Measurements from ENCODE around the gene DCN. TPM values are rescaled to one million over a fixed set of nuclear protein-coding genes. Genes with fewer than 3 reads are reported as not detected.
A peak's percentile ranks its signal among the peaks of the same experiment; 100 is the strongest.

DCN gene
- total and polyA plus RNA-seq, 2 experiments from 2014 or later = 441 to 483 TPM

- Histone ChIP-seq H4K20me1 (ENCODE audit: insufficient read depth) (no peaks in the 10 kb centered on the region), H3K4me2 (ENCODE audit: unreplicated experiment) (no peak overlapping the region), H3K4me1 (ENCODE audit: insufficient read depth) (peaks cover 33% of the 10 kb centered on the region), H3K27me3 (replicated peaks; ENCODE audit: insufficient read depth) (no peaks in the 10 kb centered on the region), H3K9me2 (ENCODE audit: insufficient read depth) (no peaks in the 10 kb centered on the region), H3K79me2 (ENCODE audit: insufficient read depth) (peaks cover 69% of the 10 kb centered on the region), H3F3A (ENCODE audit: insufficient read depth) (peaks cover 9% of the 10 kb centered on the region), H3K9ac (no peak overlapping the region), H3K36me3 (ENCODE audit: low read depth) (peaks cover 49% of the 10 kb centered on the region), H3K27ac (no peak overlapping the region), H3K4me3 (no peak overlapping the region), H2AFZ (no peak overlapping the region), H3K9me3 (ENCODE audit: low read depth) (no peaks in the 10 kb centered on the region)
- TF ChIP-seq EZH2 (IDR thresholded peaks at IDR 0.05; ENCODE audit: insufficient read depth, poor library complexity, severe bottlenecking) (no peak), EZH2phosphoT487 (IDR thresholded peaks at IDR 0.05; ENCODE audit: insufficient read depth, low read depth) (no peak)
- peak; percentile 4 for DNase-seq
- in situ Hi-C loops (cut with MboI) = loop anchor here (10.0 kb wide), 1 partner anchor 187 kb away; no protein-coding TSS in a partner anchor
These were observed 10.5 kb downstream of the DCN start for GRCh38 chr12:91172096-91172495.

GRCh38 chr12:91171476-91171875 is 11.1 kb downstream of the DCN start:
- TF ChIP-seq EZH2phosphoT487 (IDR thresholded peaks at IDR 0.05; ENCODE audit: insufficient read depth, low read depth) (no peak), EZH2 (IDR thresholded peaks at IDR 0.05; ENCODE audit: insufficient read depth, poor library complexity, severe bottlenecking) (no peak)
- Histone ChIP-seq H4K20me1 (ENCODE audit: insufficient read depth) (no peaks in the 10 kb centered on the region), H3K4me3 (no peak overlapping the region), H3F3A (ENCODE audit: insufficient read depth) (peaks cover 3% of the 10 kb centered on the region; the same call in 1 of the 2 replicates), H3K9ac (no peak overlapping the region), H2AFZ (no peak overlapping the region), H3K4me2 (ENCODE audit: unreplicated experiment) (no peak overlapping the region), H3K27ac (no peak overlapping the region), H3K4me1 (ENCODE audit: insufficient read depth) (peaks cover 27% of the 10 kb centered on the region), H3K9me2 (ENCODE audit: insufficient read depth) (no peaks in the 10 kb centered on the region), H3K27me3 (replicated peaks; ENCODE audit: insufficient read depth) (no peaks in the 10 kb centered on the region), H3K79me2 (ENCODE audit: insufficient read depth) (peaks cover 63% of the 10 kb centered on the region), H3K9me3 (ENCODE audit: low read depth) (no peaks in the 10 kb centered on the region), H3K36me3 (ENCODE audit: low read depth) (peaks cover 55% of the 10 kb centered on the region)
- DNase-seq = no peak
- WGBS, 2 experiments (ENCODE audit: low coverage in 1 of 2, low lambda C conversion rate in 2 of 2, missing lambda C conversion rate in 2 of 2) = 35 to 38% methylated on average over 2 of the region's 2 CpGs
- in situ Hi-C loops (cut with MboI) = loop anchor here (10.0 kb wide), 1 partner anchor 187 kb away; no protein-coding TSS in a partner anchor

- Histone ChIP-seq H3F3A (ENCODE audit: insufficient read depth) (no peaks in the 10 kb centered on the region), H3K4me3 (no peak overlapping the region), H3K27me3 (replicated peaks; ENCODE audit: insufficient read depth) (no peaks in the 10 kb centered on the region), H3K9ac (no peak overlapping the region), H2AFZ (no peak overlapping the region), H4K20me1 (ENCODE audit: insufficient read depth) (no peaks in the 10 kb centered on the region), H3K27ac (no peak overlapping the region), H3K4me1 (ENCODE audit: insufficient read depth) (no peaks in the 10 kb centered on the region), H3K79me2 (ENCODE audit: insufficient read depth) (peaks cover 18% of the 10 kb centered on the region), H3K36me3 (ENCODE audit: low read depth) (peaks cover 66% of the 10 kb centered on the region), H3K4me2 (ENCODE audit: unreplicated experiment) (no peak overlapping the region), H3K9me2 (ENCODE audit: insufficient read depth) (no peaks in the 10 kb centered on the region), H3K9me3 (ENCODE audit: low read depth) (no peaks in the 10 kb centered on the region)
- TF ChIP-seq EZH2phosphoT487 (IDR thresholded peaks at IDR 0.05; ENCODE audit: insufficient read depth, low read depth) = no peak
- no peak for TF ChIP-seq EZH2 (IDR thresholded peaks at IDR 0.05; ENCODE audit: insufficient read depth, poor library complexity, severe bottlenecking)
- DNase-seq = no peak
- in situ Hi-C loops (cut with MboI) = no loop called here
These were observed 19.5 kb downstream of the DCN start for GRCh38 chr12:91163116-91163515.

- H3K36me3 ChIP-seq (ENCODE audit: low read depth) = peaks cover 62% of the 10 kb centered on the region
- DNase-seq = no peak
- H3K4me1 ChIP-seq (ENCODE audit: insufficient read depth) = no peaks in the 10 kb centered on the region
- H3K4me3 ChIP-seq = no peak overlapping the region
- H3F3A ChIP-seq (ENCODE audit: insufficient read depth) = no peaks in the 10 kb centered on the region
- H3K27me3 ChIP-seq (replicated peaks; ENCODE audit: insufficient read depth) = no peaks in the 10 kb centered on the region
- peaks cover 10% of the 10 kb centered on the region for H3K79me2 ChIP-seq (ENCODE audit: insufficient read depth)
- H3K4me2 ChIP-seq (ENCODE audit: unreplicated experiment) = no peak overlapping the region
- H3K9ac ChIP-seq = no peak overlapping the region
- no peaks in the 10 kb centered on the region for H3K9me2 ChIP-seq (ENCODE audit: insufficient read depth)
- in situ Hi-C loops (cut with MboI) = no loop called here
- no peak overlapping the region for H3K27ac ChIP-seq
- no peak overlapping the region for H2AFZ ChIP-seq
- no peaks in the 10 kb centered on the region for H3K9me3 ChIP-seq (ENCODE audit: low read depth)
- no peaks in the 10 kb centered on the region for H4K20me1 ChIP-seq (ENCODE audit: insufficient read depth)
- TF ChIP-seq EZH2phosphoT487 (IDR thresholded peaks at IDR 0.05; ENCODE audit: insufficient read depth, low read depth) (no peak), EZH2 (IDR thresholded peaks at IDR 0.05; ENCODE audit: insufficient read depth, poor library complexity, severe bottlenecking) (no peak)
These were observed 21.6 kb downstream of the DCN start for GRCh38 chr12:91161009-91161408.

- no peak overlapping the region for H2AFZ ChIP-seq
- H3K27ac ChIP-seq = no peak overlapping the region
- no peak overlapping the region for H3K9ac ChIP-seq
- H3K4me3 ChIP-seq = no peak overlapping the region
- no peaks in the 10 kb centered on the region for H3K27me3 ChIP-seq (replicated peaks; ENCODE audit: insufficient read depth)
- H3K79me2 ChIP-seq (ENCODE audit: insufficient read depth) = no peaks in the 10 kb centered on the region
- H3K36me3 ChIP-seq (ENCODE audit: low read depth) = peaks cover 69% of the 10 kb centered on the region
- H3K4me1 ChIP-seq (ENCODE audit: insufficient read depth) = no peaks in the 10 kb centered on the region
- H3K9me2 ChIP-seq (ENCODE audit: insufficient read depth) = no peaks in the 10 kb centered on the region
- H4K20me1 ChIP-seq (ENCODE audit: insufficient read depth) = no peaks in the 10 kb centered on the region
- in situ Hi-C loops (cut with MboI) = no loop called here
- WGBS, 2 experiments (ENCODE audit: low coverage in 1 of 2, low lambda C conversion rate in 2 of 2, missing lambda C conversion rate in 2 of 2) = 73 to 77% methylated on average over 2 of the region's 2 CpGs
- H3K4me2 ChIP-seq (ENCODE audit: unreplicated experiment) = no peak overlapping the region
- no peak for DNase-seq
- H3F3A ChIP-seq (ENCODE audit: insufficient read depth) = no peaks in the 10 kb centered on the region
- no peaks in the 10 kb centered on the region for H3K9me3 ChIP-seq (ENCODE audit: low read depth)
- TF ChIP-seq EZH2phosphoT487 (IDR thresholded peaks at IDR 0.05; ENCODE audit: insufficient read depth, low read depth) (no peak), EZH2 (IDR thresholded peaks at IDR 0.05; ENCODE audit: insufficient read depth, poor library complexity, severe bottlenecking) (no peak)
These were observed 26.6 kb downstream of the DCN start for GRCh38 chr12:91155990-91156389.
